Neutrophil (primary cell): ENCODE measurements around the gene TBC1D9.
"Not testable (repeated sequence)": the region's sequence is repeated elsewhere in the genome, so short reads cannot be mapped to it uniquely, and the experiment has no call there.

Experiments used
- H3K27ac ChIP-seq: fragments of 200-600 bp; sonication (generic); 2 replicates; pipeline ENCODE4 v1.5.1; 2016; ENCODE audit warnings: mild to moderate bottlenecking, moderate library complexity
- H3K27me3 ChIP-seq: fragments of 200-600 bp; sonication (generic); 2 replicates; pipeline ENCODE4 v1.6.0; 2016; ENCODE audit warnings: mild to moderate bottlenecking
- H3K36me3 ChIP-seq: fragments of 200-600 bp; sonication (generic); 2 replicates; pipeline ENCODE4 v1.5.1; 2017
- H3K4me1 ChIP-seq, 2 experiments: fragments of 200-600 bp in 1 of 2; sonication (generic) in 1 of 2; 1 replicate in 1 of 2; 2 replicates in 1 of 2; pipeline versions ENCODE4 v1.5.1 to v1.6.1; 2013 to 2016; ENCODE audit warnings: low read depth in 1 of 2, low read length in 1 of 2, mild to moderate bottlenecking in 1 of 2, moderate library complexity in 1 of 2; ENCODE audit not compliant: control insufficient read depth in 1 of 2, insufficient read depth in 1 of 2
- H3K4me3 ChIP-seq, 2 experiments: fragments of 200-600 bp in 1 of 2; sonication (generic) in 1 of 2; 1 replicate in 1 of 2; 2 replicates in 1 of 2; pipeline ENCODE4 v1.5.1; 2013 to 2016; ENCODE audit warnings: low read depth in 1 of 2, low read length in 1 of 2, mild to moderate bottlenecking in 1 of 2, moderate library complexity in 1 of 2
- H3K9me3 ChIP-seq: fragments of 200-600 bp; sonication (generic); 2 replicates; pipeline ENCODE4 v1.5.1; 2016
- TF ChIP-seq, protein P1 (sequence below): fragments of 200-600 bp; sonication (generic); IDR thresholded peaks from 2 replicates; pipeline ENCODE4 v1.5.1; 2016; ENCODE audit warnings: antibody characterized with exemption

Gene TBC1D9

DNA sequence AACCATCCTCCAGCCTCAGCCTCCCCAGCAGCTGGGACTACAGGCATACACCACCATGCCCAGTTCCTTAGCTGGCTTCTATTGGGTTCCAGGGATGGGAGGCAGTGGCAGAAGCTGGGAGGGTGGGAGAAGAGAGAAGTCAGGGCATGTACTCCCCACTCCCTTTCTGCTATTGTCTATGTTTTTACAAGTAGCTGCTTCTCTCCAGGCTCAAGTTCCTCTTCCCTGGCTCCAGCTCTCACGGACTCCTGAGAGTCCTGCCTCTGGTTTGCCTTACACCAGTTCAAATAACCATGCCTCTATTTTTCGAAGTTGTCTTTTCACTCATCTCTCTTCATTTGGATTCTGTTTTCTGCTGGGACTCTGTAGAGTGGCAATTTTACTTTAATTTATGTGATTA lies 2.9 kb downstream of the TBC1D9 start:
- TF ChIP-seq, protein P1, sequence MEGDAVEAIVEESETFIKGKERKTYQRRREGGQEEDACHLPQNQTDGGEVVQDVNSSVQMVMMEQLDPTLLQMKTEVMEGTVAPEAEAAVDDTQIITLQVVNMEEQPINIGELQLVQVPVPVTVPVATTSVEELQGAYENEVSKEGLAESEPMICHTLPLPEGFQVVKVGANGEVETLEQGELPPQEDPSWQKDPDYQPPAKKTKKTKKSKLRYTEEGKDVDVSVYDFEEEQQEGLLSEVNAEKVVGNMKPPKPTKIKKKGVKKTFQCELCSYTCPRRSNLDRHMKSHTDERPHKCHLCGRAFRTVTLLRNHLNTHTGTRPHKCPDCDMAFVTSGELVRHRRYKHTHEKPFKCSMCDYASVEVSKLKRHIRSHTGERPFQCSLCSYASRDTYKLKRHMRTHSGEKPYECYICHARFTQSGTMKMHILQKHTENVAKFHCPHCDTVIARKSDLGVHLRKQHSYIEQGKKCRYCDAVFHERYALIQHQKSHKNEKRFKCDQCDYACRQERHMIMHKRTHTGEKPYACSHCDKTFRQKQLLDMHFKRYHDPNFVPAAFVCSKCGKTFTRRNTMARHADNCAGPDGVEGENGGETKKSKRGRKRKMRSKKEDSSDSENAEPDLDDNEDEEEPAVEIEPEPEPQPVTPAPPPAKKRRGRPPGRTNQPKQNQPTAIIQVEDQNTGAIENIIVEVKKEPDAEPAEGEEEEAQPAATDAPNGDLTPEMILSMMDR, result no peak
- no peak overlapping the region for H3K27ac ChIP-seq
- peaks cover 77% of the 10 kb centered on the region for H3K27me3 ChIP-seq
- H3K4me3 ChIP-seq, result no peak overlapping the region
- peaks cover 7 to 18% of the 10 kb centered on the region in 2 experiments for H3K4me1 ChIP-seq
- no peaks in the 10 kb centered on the region for H3K9me3 ChIP-seq
- no peaks in the 10 kb centered on the region for H3K36me3 ChIP-seq

DNA sequence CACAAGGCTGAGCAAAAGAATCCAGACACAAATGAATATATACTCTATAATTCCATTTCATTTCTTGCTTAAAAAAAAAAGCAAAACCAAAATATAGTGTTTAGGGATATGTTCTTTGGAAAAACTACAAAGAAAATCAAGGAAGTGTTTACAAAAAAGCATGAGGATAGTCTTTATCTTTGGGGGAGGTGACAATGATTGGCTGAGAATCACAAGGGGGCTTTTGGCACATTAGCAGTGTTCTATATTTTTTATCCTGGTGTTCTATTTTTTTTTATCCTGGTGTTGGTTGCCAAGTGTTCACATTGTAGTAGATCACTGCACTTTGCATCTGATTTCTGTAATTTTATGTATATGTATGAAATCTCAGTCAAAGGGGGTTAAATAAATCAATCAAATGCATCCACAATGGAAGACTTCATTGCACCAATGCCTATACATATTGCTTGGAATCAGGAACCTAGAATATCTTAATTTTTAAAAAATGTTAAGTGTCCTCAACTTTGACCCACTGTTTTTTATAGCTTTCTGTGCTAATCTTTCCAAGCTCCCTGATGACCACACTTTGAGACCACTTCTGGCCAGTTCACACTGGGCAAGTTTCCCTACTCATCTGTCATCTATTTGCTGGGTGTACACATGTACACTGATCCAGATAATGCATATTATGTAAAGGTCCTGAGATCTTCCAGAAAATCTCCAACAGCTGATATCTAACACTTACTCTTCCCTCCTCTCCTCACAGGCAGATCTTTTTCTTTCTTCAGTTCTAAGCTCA lies 3.7 kb downstream of the TBC1D9 start:
- H3K27ac ChIP-seq, result no peak overlapping the region
- no peaks in the 10 kb centered on the region for H3K9me3 ChIP-seq
- peaks cover 69% of the 10 kb centered on the region for H3K27me3 ChIP-seq
- no peak overlapping the region for H3K4me3 ChIP-seq
- H3K36me3 ChIP-seq, result no peaks in the 10 kb centered on the region
- peaks cover 7 to 18% of the 10 kb centered on the region in 2 experiments for H3K4me1 ChIP-seq
- TF ChIP-seq, protein P1, result no peak

DNA sequence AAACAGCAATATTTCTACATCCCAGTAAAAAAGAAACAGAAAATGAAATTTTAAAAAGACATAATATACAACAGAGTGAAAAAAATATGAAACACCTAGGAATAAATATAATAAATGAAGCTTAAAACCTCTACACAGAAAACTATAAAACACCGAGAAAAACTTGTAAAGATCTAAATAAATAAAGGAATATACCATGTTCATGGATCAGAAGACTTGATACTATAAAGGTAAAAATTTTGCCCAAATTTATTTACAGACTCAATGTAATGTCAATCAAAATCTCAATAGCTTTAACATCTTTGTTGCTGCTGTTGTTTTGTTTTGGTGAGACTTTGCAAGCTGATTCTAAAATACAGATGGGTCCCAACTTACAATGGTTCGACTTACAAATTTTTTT lies 5.7 kb downstream of the TBC1D9 start:
- TF ChIP-seq, protein P1, result no peak
- H3K4me3 ChIP-seq, result no peak overlapping the region
- H3K27ac ChIP-seq, result no peak overlapping the region
- no peaks in the 10 kb centered on the region for H3K36me3 ChIP-seq
- peaks cover 49% of the 10 kb centered on the region for H3K27me3 ChIP-seq
- no peaks in the 10 kb centered on the region for H3K9me3 ChIP-seq
- H3K4me1 ChIP-seq, result peaks cover 0 to 2% of the 10 kb centered on the region in 2 experiments

DNA sequence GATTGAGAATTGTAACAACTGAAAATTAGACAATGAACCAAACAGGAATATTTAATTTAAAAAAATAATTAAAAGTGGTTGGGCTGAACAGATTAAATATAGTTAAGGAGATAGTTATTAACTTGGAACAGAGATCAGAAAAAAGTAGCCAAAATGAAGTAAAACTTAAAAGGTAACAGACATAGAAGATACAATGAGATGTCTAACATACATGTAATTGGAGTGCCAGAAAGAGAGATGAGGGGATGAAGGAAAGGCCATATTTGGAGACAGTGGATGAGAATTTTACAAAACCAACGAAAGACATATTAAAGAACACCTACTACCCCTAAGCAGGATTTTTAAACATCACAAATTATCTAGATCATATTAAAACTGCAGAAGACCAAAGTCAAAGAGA lies 8.0 kb downstream of the TBC1D9 start:
- Histone ChIP-seq H3K36me3 (no peaks in the 10 kb centered on the region), H3K27ac (no peak overlapping the region), H3K4me3 (no peak overlapping the region), H3K27me3 (peaks cover 33% of the 10 kb centered on the region), H3K4me1 (no peaks in the 10 kb centered on the region), H3K9me3 (no peaks in the 10 kb centered on the region)
- TF ChIP-seq, protein P1, result no peak

DNA sequence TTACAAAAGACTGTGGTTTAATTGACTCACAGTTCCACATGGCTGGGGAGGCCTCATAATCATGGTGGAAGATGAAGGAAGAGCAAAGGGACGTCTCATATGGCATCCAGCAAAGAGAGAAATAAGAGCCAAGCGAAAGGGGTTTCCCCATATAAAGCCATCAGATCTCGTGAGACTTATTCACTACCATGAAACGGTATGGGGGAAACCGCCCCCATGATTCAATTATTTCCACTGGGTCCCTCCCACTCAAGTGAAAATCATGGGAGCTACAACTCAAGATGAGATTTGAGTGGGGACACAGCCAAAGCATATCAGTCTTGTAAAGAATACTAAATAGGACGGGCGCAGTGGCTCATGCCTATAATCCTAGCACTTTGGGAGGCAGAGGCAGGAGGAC lies 9.6 kb downstream of the TBC1D9 start:
- H3K9me3 ChIP-seq, H3K4me3 ChIP-seq, H3K4me1 ChIP-seq, H3K36me3 ChIP-seq, H3K27ac ChIP-seq: not testable (repeated sequence)
- peaks cover 31% of the 10 kb centered on the region for H3K27me3 ChIP-seq

DNA sequence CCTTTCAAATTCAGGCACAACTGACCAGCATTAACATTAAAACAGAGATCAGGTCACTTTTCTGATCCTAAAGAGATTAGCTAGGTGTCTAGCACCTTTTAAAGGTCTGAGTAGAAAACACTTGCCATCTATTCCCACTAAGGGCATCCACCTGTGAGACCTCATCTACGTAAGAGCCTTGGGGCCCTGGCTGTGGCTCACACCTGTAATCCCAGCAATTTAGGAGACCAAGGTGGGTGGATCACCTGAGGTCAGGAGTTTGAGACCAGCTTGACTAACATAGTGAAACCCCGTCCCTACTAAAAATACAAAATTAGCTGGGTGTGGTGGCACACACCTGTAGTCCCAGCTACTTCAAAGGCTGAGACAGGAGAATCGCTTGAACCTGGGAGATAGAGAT lies 11.8 kb downstream of the TBC1D9 start:
- Histone ChIP-seq H3K4me3 (no peak overlapping the region), H3K4me1 (no peaks in the 10 kb centered on the region), H3K27ac (no peak overlapping the region), H3K9me3 (no peaks in the 10 kb centered on the region), H3K27me3 (peaks cover 27% of the 10 kb centered on the region), H3K36me3 (no peaks in the 10 kb centered on the region)
- TF ChIP-seq, protein P1, result no peak
